Head of caudate nucleus (tissue), 42 donors: ENCODE measurements around the gene AICDA.
"Not testable (repeated sequence)": the region's sequence is repeated elsewhere in the genome, so short reads cannot be mapped to it uniquely, and the experiment has no call there.

Experiments
- DNase-seq, 42 donors: peaks; one replicate each; pipeline versions ENCODE4 v3.0.0 to v3.0.0-alpha.2; 2020 to 2021; ENCODE audit warnings: mixed read lengths in 7 of 42
- intact Hi-C: fragments of 100-400 bp; cut with DNase I; formaldehyde crosslinking; loops from one replicate; pipeline ENCODE4 v1.15.0; 2022

The AICDA gene

DNA sequence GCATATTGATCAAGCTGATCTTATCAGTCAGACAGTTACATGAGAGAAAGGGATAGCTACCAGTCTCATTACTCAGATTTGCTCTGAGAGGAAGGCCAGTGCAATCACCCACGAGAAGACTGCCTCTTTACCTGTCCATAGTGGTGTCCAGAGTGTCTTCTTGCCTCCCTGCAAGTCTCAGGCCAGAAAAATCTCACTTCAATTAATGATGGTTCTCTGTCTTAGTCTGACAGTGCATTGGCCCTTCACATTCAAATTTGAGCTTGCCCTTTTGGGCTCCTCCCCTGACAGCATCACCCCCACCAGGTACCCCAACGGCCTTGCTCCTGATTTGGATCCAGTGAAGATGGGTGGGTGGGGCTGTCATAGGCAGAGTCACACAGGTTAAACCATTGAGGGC is at the start of gene AICDA:
Gene AICDA, minus strand, starts transcription at position 231 of the 400 bp plus-strand sequence. Its CDS starts 92 bp downstream, at position 139.
- intact Hi-C loops, result no loop called here
- DNase-seq, result no peak

DNA sequence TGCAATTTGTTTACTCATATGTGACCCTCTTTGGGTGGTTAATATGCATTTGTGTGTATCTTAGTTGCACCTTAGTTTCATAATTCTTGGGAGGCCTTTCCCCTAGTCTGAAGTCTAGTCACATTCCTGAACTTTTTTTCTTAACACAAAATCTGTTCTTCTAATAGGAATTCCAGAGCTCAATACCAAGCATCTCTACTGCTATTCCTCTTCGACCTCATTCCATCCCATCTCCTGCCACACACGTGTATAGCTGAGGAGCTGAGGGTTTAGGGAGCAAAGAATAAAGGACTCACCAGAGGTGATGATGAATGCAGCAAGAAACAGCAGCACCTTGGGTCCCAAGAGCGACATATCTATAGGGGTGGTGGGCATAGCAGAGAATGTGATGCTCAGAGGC is 49.1 kb upstream of the AICDA start:
- DNase-seq, result no peak
- intact Hi-C loops, result no loop called here

DNA sequence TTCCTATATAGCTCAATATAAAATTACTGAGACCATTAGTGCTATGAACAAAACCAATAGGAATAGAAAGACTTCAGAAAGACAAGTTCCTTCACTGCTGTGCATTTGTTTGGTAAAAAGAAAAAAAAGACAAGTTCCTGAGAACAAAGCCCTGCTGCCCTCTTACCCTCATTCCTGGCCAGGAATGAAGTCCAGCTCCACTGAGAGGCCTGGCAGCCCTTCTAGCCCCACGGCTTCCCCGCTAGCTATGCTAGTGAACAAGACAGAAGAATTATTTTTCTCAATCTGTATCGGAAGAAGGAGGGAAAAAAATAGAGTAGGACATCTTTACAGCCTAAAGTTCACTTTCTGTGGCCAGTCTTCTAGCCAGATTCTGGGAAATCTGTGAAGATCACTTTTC is 48.4 kb upstream of the AICDA start:
- intact Hi-C loops, result no loop called here
- peak in 11 of 42 donors; percentile 6 to 50 (median 26) for DNase-seq

DNA sequence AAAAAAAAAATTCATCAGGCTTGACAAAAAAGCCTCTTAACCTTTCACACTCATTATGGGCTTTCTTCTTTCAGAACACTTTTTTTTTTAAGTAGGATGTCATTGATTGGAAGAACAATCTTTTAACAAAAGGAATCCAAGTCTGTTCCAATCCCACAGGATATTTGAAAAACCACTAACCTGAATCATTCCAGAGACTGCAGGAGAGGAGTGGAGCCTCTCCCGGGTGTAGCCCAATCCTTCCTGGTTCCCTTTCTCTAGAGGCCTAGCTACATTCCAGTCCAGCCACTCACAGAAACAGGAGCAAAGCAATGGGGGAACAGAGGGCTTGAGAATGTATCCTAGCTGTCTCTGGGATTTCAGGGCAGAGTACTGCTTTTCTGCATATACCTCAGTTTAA is 45.7 kb upstream of the AICDA start:
- no peak for DNase-seq
- intact Hi-C loops, result no loop called here

DNA sequence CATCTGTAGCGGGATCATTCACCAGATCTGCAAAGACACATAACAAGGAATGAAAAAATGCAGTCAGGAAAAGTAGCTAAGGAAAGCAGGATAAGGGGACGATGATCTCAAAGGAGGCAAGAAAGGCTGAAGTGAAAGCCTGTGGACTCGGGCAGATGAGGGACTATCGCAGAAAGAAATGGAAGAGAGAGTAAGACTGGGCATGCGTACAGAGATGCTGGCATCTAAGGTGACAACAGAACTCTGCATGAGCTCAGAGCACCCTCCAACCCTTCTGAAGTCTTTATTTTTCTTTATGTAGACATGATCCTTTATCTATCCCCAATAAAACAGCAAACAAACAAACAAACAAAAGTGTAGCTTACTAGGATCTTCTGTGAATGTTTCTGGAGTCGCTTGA is 42.8 kb upstream of the AICDA start:
- intact Hi-C loops, result no loop called here
- DNase-seq, result no peak

DNA sequence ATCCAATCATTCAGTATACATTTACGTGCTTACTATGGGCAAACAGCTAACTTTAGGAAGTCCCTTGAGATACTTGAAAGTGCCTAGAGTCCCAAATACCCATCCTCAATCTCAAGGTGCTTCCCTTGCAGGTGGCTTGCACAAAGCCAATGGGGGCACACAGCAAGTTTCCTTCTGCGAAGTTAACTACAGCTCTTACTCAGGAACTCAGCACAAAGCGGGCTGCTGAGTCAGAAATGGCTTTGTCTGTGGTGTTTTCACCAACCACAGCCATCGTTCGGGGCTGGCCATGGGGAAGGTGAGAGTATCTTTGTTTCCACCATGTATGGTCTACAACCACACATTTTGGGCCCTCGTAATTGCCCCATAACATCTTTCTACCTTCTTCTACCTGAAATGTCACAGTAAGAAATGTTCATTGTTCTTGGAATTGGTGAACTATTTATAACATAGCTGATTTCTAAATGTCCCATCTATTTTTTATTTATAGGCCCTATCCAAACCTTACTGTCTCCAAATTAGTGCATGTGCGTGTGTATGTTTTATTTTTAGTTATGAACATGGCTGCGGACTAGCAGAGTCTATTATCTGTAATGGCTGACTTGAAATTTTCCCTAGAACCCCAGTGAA is 36.0 kb upstream of the AICDA start:
- DNase-seq, result no peak
- intact Hi-C loops, result no loop called here

DNA sequence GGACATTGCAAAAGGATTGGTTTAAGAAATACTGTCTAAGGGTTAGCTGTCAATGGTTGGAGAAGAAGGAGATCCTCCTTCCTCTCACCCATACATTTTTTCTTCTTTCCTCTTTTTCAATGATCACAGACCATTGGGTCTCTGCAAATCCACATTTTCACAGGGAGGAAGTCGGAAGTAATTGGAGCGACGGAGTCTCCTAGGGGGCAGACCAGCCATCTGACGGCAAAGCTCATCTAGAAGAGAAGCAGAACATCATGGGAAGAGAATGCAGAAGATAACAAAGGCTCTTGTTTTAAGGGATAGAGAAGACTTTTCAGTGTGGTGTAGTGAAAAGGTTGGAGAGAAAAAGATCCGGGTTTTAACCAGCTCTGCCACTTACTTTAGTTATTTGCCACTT is 35.3 kb upstream of the AICDA start:
- DNase-seq, result no peak
- intact Hi-C loops, result no loop called here

DNA sequence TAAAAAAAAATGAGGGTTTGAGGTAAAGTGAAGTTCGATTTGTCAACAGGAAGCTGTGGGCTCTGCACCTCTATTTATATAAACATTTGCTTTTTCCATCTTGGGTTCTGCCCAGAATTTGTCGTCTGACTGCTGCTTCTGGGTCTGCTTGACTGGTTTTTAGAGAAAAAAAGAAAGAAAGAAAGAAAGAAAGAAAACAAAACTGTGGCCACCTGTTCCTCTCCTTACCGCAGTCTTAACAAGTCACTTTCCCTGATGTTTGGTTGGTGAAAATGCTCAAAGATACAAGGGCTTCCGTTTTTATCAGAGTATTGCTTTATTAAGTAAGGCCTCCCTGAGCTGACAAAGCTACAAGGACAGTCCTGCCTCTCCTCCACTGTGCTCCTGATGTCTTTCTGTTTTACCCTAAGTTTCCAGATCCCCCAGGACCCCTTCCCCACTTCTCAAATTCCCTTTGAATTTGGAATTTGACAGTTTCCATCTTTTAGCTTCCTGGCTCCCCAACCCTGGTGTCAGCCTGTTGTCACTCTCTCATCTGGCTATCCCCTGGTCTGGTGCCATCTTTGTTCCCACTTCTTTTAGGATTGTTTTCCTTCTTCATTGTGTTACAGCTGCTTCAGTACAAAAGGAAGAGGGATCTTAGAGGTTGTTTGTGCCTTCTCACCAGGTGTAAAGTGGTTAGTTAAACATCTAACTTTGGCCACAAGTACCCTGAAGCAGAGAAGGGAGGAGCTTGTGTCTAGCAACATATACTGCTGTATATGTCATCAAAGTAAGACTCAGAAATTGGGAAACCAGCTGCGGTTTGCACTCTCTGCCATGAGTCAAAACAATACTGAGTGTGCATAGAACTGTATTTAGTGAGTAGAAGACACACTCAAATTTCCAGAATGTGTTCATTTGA is 31.9 kb upstream of the AICDA start:
- intact Hi-C loops, result no loop called here
- DNase-seq, result no peak

DNA sequence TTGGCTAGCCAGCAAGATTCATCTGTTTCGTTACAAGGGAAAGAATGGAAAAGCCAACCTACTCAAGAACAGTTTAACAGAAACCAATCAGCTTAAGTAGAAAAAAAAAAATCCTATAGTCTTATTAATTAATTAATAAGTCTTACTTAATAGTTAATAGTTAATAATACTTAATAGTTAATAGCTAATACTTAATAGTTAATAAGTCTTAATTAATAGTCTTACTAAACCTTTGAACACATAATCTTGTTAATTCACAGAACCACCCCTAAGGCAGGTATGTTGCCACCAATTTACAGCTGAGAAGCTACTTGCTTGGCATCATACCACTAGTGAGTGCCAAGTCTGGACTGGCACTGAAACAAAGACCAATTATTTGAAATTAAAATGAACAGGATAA is 30.1 kb upstream of the AICDA start:
- no peak for DNase-seq
- intact Hi-C loops, result no loop called here

DNA sequence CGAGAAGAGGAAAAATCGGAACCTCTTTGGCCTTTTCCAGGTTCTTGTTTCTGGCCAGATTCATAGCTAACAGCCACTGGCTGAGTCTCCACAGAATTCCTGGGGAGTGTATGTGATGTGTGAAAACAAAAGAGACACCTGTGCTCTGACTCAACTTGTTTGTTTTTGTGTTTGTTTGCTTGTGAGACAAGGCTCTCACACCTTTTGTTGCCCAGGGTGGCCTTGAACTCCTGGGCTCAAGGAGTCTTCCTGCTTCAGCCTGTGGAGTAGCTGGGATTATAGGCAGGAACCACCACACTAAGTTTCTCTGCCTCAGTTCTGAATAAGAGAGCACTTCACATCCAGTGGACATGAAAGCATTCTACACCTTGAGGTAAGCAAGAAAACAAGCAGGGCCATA is 27.3 kb upstream of the AICDA start:
- no peak for DNase-seq
- intact Hi-C loops, result no loop called here

DNA sequence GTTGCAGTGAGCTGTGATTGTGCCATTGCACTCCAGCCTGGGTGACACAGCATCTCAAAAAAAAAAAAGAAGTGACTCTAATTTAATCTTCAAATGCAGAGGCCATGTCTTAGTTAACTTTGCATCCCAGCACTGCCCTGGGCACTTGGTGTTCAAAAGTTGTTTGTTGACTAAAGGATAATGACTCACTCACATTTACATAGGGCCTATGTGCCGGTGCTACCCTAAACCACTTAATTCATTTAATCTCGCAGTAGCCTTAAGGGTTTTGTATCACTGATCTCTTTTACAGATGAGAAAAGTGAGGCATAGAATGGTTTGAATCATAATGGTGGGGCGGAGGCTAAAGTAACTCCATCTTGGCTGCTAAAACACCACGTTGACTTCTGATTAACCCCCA is 26.3 kb upstream of the AICDA start:
- intact Hi-C loops, result no loop called here
- no peak for DNase-seq

DNA sequence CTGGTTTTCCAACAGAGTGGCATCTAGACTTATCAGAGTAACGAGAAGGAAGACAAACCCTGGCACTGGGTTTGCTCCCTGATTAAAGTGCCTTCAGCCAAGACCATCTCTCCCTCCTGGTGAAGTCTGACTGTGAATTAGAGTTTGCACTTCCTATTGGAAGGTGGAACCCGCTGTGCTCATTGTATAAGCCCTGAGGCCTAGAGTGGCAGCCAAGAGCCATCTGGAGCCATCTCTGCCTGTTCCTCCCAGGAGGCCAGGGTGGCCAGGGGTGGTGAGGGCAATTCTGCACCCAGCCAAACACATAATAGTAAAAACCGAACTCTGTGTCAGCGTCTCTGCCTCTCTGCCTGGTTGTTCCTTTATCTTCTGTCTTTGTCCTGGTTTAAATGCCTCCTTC is 25.0 kb upstream of the AICDA start:
- no peak for DNase-seq
- intact Hi-C loops, result no loop called here

DNA sequence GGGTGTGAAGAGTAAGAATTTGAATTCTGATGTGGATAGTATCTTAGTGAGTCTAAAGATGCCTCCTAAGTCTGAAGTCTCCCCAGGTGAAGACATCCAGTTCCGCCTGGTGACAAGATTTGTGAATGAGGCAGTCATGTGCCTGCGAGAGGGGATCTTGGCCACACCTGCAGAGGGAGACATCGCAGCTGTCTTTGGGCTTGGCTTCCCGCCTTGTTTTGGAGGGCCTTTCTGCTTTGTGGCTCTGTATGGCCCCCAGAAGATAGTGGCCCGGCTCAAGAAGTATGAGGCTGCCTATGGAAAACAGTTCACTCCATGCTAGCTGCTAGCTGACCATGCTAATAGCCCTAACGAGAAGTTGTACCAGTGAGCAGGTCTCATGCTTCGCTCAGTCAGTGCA is 24.6 kb upstream of the AICDA start:
- intact Hi-C loops, result no loop called here
- no peak for DNase-seq

DNA sequence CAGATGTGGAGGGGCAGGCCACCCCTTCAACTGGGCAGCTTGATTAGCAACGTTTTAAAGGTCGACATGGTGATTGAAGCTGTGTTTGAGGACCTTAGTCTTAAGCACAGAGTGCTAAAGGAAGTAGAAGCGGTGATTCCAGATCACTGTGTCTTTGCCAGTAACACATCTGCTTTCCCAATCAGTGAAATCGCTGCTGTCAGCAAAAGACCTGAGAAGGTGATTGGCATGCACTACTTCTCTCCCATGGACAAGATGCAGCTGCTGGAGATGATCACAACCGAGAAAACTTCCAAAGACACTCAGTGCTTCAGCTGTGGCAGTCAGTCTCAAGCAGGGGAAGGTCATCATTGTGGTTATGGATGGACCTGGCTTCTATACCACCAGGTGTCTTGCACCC is 23.9 kb upstream of the AICDA start:
- intact Hi-C loops, result no loop called here
- no peak for DNase-seq

DNA sequence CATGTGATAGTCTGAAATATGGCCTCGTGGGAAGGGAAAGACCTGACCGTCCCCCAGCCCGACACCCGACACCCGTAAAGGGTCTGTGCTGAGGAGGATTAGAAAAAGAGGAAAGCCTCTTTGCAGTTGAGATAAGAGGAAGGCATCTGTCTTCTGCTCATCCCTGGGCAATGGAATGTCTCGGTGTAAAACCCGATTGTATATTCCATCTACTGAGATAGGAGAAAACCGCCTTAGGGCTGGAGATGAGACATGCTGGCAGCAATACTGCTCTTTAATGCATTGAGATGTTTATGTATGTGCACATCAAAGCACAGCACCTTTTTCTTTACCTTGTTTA is 23.3 kb upstream of the AICDA start:
- intact Hi-C loops, DNase-seq: not testable (repeated sequence)

DNA sequence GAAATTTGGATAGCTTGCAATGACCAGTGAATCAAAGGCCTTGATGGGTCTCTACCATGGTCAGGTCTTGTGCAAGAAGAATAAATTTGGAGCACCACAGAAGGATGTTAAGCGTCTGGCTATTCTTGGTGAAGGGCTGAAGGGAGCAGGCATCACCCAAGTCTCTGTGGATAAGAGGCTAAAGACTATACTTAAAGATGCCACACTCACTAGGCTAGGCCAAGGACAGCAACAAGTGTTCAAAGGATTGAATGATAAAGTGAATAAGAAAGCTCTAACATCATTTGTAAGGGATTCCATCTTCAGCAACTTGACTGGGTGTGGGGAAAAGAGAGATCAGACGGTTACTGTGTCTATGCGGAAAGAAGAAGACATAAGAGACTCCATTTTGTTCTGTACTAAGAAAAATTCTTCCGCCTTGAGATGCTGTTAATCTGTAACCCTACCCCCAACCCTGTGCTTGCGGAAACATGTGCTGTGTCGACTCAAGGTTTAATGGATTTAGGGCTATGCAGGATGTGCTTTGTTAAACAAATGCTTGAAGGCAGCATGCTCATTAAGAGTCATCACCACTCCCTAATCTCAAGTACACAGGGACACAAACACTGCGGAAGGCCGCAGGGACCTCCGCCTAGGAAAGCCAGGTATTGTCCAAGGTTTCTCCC is 22.8 kb upstream of the AICDA start:
- intact Hi-C loops, DNase-seq: not testable (repeated sequence)

DNA sequence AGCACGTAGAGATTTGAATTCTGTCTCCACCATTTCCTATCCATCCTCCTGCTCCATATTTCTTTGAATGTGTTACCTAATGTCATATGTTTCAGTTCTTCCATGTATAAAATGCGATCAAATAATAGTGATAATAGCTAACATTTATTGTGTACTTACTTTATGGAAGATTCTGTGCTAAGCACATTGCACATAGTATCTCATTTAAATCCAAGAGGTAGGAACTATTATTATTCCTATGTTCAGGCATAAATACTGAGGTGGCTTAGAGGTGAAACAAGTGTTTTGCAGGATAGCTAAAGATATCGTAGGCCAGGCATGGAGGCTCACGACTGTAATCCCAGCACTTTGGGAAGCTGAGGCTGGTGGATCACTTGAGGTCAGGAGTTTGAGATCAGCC is 17.5 kb upstream of the AICDA start:
- intact Hi-C loops, result no loop called here

DNA sequence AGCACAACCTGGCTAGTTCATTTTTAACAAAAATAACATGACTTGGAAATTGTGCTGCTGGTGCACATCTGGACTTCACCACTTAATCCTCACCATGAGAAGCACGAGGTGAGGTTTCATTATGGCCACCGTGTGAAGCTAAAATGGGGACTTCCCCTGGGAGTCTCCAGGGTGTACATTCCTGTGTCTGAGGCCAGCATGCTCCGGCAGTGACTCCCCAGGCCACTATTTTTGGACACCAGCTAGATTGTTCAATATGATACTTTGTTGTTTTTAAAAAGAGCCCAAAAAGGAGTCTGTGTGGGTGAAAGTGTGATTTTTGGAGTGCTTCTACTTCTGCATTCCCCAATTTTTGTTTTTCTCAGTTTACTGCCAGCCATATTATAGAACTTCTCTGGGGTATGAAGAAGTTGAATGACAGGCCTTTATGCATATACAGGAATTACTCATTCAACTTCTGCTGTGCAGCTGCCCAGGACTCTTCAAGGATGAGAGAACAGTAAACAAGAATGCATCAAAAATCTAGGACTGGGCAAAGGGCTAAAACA is 16.9 kb upstream of the AICDA start:
- no peak for DNase-seq
- intact Hi-C loops, result no loop called here

More for the DNA sequence above, 17.5 kb upstream of the AICDA start:
- no peak for DNase-seq

DNA sequence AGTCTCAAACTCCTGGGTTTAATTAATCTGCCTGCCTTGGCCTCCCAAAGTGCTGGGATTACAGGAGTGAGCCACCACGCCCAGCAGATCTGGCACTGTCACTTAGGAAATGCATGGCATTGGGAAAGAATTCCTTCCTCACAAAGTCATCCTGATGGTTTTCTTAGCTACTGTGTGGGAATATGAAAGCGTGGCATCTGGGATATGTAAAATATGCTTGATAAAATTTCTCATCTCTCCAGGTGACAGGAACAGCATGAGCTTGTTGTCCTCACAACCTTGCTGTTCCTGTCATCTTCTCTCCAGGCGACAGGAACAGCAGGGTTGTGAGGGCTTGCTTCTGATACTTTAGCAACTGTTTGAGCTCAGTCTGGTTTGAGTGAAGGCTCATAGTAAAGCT is 16.1 kb upstream of the AICDA start:
- DNase-seq, result peak in 10 of 42 donors; percentile 8 to 76 (median 43)
- intact Hi-C loops, result no loop called here

DNA sequence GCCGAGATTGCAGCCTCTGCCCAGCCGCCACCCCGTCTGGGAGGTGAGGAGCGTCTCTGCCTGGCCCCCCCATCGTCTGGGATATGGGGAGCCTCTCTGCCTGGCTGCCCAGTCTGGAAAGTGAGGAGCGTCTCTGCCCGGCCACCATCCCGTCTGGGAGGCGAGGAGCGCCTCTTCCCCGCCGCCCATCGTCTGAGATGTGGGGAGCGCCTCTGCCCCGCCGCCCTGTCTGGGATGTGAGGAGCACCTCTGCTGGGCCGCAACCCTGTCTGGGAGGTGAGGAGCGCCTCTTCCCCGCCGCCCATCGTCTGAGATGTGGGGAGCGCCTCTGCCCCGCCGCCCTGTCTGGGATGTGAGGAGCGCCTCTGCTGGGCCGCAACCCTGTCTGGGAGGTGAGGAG is 12.1 kb upstream of the AICDA start:
- DNase-seq, intact Hi-C loops: not testable (repeated sequence)
